ENCODE measurements around the gene PDE1A.

Gene PDE1A

DNA sequence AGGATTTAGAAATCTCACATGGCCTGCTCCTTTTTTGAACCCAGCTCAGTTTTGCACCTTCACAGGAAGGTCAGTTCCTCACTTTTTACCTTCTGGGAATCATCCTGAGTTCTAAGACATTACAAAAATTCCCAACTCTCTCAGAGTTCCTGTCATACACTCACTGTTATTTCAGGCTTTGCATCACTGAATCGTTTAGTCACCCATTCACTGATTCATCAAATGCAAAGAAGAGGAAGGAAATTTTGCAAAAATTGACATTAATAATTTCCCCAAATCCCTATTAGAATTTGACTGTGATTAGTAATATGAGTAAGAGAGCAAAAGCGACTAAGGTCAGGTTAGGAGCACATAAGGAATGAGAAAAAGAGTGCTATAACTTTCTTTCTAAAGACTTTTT is 197.5 kb downstream of the PDE1A start:
- TF ChIP-seq, protein P1, sequence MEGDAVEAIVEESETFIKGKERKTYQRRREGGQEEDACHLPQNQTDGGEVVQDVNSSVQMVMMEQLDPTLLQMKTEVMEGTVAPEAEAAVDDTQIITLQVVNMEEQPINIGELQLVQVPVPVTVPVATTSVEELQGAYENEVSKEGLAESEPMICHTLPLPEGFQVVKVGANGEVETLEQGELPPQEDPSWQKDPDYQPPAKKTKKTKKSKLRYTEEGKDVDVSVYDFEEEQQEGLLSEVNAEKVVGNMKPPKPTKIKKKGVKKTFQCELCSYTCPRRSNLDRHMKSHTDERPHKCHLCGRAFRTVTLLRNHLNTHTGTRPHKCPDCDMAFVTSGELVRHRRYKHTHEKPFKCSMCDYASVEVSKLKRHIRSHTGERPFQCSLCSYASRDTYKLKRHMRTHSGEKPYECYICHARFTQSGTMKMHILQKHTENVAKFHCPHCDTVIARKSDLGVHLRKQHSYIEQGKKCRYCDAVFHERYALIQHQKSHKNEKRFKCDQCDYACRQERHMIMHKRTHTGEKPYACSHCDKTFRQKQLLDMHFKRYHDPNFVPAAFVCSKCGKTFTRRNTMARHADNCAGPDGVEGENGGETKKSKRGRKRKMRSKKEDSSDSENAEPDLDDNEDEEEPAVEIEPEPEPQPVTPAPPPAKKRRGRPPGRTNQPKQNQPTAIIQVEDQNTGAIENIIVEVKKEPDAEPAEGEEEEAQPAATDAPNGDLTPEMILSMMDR (IDR thresholded peaks at IDR 0.05; ENCODE audit: insufficient read depth, low read depth, low read length, missing control alignments) = no peak
- H3K4me3 ChIP-seq (ENCODE audit: low read depth, low read length) = no peak overlapping the region
- DNase-seq (ENCODE audit: low read depth) = no peak

DNA sequence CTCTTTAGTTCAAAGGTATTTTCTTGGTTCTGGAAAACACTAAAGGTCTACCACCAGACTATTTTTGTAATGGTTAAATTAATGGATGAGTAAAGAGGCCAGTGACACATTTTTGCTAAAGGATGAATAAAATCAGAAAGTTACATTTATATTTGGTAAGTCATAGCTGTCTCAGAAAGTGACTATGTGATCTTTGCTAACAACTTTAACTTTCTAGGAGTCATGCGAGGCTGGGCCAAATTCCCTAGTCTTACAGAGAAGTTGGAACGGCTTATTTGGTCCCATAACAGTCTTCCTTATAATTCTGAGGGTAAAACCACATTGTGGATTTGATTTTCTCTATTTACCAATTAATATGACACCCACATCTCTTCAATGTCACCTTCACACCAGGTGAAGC is 198.1 kb downstream of the PDE1A start:
- no peak overlapping the region for H3K4me3 ChIP-seq (ENCODE audit: low read depth, low read length)
- DNase-seq (ENCODE audit: low read depth) = no peak
- TF ChIP-seq, protein P1 (IDR thresholded peaks at IDR 0.05; ENCODE audit: insufficient read depth, low read depth, low read length, missing control alignments) = no peak

DNA sequence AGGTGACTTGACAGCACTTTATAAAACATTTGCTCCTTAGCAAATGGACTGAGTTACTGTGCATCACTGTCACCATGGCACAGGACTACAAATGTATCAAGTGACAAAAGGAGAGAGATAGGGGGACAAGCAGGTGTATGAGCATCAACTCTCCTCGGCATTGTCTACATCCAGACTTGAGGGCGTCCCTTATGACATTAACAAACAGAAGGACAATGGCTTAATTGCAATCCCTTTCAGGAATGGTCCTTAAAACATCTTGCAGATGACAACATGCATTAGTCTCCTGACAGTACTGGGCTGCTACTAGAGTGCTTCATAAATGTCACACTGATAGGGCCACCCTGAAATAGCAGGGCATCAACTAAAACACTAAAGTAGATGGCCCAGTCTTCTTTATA is 198.8 kb downstream of the PDE1A start:
- TF ChIP-seq, protein P1 (IDR thresholded peaks at IDR 0.05; ENCODE audit: insufficient read depth, low read depth, low read length, missing control alignments) = no peak
- H3K4me3 ChIP-seq (ENCODE audit: low read depth, low read length) = no peak overlapping the region
- DNase-seq (ENCODE audit: low read depth) = no peak

DNA sequence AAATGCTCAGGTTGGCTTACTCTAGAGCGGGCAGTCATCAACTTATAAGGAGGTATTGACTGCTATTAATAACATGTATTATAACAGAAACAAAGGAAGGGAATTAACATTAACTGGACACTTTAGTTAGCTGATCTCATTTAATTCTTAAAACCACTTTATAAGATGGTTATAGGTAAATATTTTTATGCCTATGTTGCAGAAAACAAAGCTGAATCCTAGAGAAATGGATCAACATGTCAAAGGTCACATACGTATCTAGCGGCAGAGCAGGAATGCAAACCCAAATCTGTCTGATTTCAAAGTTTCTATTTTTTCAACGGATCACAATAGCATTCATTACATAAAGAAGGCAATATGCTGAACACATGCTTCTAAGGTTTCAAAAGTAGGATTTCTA is 200.0 kb downstream of the PDE1A start:
- no peak overlapping the region for H3K4me3 ChIP-seq (ENCODE audit: low read depth, low read length)
- TF ChIP-seq, protein P1 (IDR thresholded peaks at IDR 0.05; ENCODE audit: insufficient read depth, low read depth, low read length, missing control alignments) = no peak
- no peak for DNase-seq (ENCODE audit: low read depth)

DNA sequence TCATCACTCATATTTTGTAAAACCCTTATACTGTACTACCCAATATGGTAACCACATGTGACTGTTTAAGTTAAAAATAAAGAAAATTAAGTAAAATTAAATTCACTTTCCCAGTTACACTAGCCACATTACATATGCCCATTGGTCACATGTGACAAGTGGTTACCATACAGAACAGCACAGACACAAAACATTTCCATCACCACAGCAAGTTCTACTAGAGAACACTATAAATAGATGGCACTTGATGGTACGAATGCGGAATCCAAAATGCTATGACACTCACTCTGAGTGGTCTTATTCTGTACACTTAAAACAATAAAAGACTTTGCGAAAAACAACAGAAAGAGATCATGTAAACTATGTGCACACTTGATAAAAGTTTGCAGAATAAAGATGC is 202.2 kb downstream of the PDE1A start:
- no peak for DNase-seq (ENCODE audit: low read depth)
- TF ChIP-seq, protein P1 (IDR thresholded peaks at IDR 0.05; ENCODE audit: insufficient read depth, low read depth, low read length, missing control alignments) = no peak
- no peak overlapping the region for H3K4me3 ChIP-seq (ENCODE audit: low read depth, low read length)

DNA sequence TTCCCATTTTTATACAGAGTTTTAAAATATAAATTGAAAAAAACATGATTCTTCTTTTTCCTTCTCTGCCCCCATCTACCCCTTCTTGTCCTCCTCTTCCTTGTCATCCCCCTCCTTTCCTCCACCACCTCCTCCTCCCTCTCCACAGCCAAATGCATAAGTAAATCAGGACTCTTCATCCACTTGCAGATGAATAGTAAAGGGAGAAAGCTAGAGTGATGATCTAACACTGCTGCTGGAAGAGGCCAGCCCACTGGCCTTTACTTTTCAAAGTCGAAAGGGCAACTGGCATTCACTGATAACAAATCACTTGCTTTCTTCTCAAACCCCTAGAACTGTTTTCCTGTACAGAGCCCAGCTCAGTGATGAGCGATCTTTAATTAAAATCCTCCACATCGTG is 205.8 kb downstream of the PDE1A start:
- TF ChIP-seq, protein P1 (IDR thresholded peaks at IDR 0.05; ENCODE audit: insufficient read depth, low read depth, low read length, missing control alignments) = no peak
- no peak for DNase-seq (ENCODE audit: low read depth)
- H3K4me3 ChIP-seq (ENCODE audit: low read depth, low read length) = no peak overlapping the region

DNA sequence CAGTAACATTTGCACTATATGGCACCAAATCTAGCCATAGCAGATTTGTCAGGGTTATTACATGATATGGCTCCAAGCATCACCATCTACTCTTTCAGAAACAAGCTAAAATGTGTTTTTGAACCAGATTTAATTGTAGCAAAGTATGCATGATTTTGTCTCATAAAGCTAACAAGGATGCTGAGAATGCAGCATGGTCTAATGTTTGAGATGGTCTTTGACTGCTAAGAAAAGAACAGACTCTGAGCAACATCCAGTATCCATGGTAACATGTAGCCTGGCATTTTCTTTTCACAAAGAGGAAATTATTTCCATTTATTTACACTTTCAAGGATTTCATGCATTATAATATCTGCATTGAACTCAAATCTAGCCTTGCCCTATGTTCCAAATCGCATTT is 206.5 kb downstream of the PDE1A start:
- DNase-seq (ENCODE audit: low read depth) = no peak
- H3K4me3 ChIP-seq (ENCODE audit: low read depth, low read length) = no peak overlapping the region
- TF ChIP-seq, protein P1 (IDR thresholded peaks at IDR 0.05; ENCODE audit: insufficient read depth, low read depth, low read length, missing control alignments) = no peak

Measured in GM12865 (cell line).